GM23338 (cell line): ENCODE data around the gene WDR35. TPM values are rescaled to one million over a fixed set of nuclear protein-coding genes. Genes with fewer than 3 reads are reported as not detected.

Experiments
- ATAC-seq: fragments of 200-7000 bp; cut with Tn5 transposase; 3 replicates; pipeline ENCODE4 v1.9.1; 2020
- DNase-seq: peaks from one replicate; pipeline ENCODE4 v3.0.0-alpha.2; 2015; ENCODE audit warnings: low spot score
- H2AFZ ChIP-seq: fragments of 200-600 bp; sonication (generic); 2 replicates; pipeline ENCODE4 v1.8.0; 2016; ENCODE audit warnings: antibody characterized with exemption, mild to moderate bottlenecking, moderate library complexity
- H3F3A ChIP-seq: fragments of 200-600 bp; sonication (generic); replicated peaks from 2 replicates; pipeline ENCODE4 v1.8.0; 2017; ENCODE audit warnings: antibody characterized with exemption, mixed run types, low read depth
- H3K27ac ChIP-seq: fragments of 200-600 bp; sonication (generic); 2 replicates; pipeline ENCODE4 v1.6.1; 2016; ENCODE audit warnings: low read depth
- H3K27me3 ChIP-seq: fragments of 200-600 bp; sonication (generic); 2 replicates; pipeline ENCODE4 v1.8.0; 2016; ENCODE audit warnings: mild to moderate bottlenecking, mixed run types, moderate library complexity; ENCODE audit not compliant: insufficient read depth
- H3K36me3 ChIP-seq: fragments of 200-600 bp; sonication (generic); 2 replicates; pipeline ENCODE4 v1.8.0; 2016; ENCODE audit warnings: mild to moderate bottlenecking; ENCODE audit not compliant: insufficient read depth
- H3K4me1 ChIP-seq: fragments of 200-600 bp; sonication (generic); 2 replicates; pipeline ENCODE4 v1.8.0; 2016; ENCODE audit warnings: mild to moderate bottlenecking, moderate library complexity; ENCODE audit not compliant: insufficient read depth
- H3K4me2 ChIP-seq: fragments of 200-600 bp; sonication (generic); 2 replicates; pipeline ENCODE4 v1.7.1; 2017; ENCODE audit warnings: mixed run types
- H3K4me3 ChIP-seq: fragments of 200-600 bp; sonication (generic); 2 replicates; pipeline ENCODE4 v1.6.1; 2016; ENCODE audit warnings: mixed run types
- H3K79me2 ChIP-seq: fragments of 200-600 bp; sonication (generic); replicated peaks from 2 replicates; pipeline ENCODE4 v1.8.0; 2017; ENCODE audit warnings: mild to moderate bottlenecking; ENCODE audit not compliant: insufficient read depth
- H3K9me2 ChIP-seq: fragments of 200-600 bp; sonication (generic); 2 replicates; pipeline ENCODE4 v1.8.0; 2017; ENCODE audit not compliant: insufficient read depth
- H4K20me1 ChIP-seq: fragments of 200-600 bp; sonication (generic); replicated peaks from 2 replicates; pipeline ENCODE4 v1.8.0; 2017; ENCODE audit warnings: mild to moderate bottlenecking; ENCODE audit not compliant: insufficient read depth
- H3K27ac Mint-ChIP-seq: 2 replicates; pipeline ENCODE4 v1.8.0; 2020; ENCODE audit warnings: inconsistent platforms, mild to moderate bottlenecking, moderate library complexity, mixed read lengths
- H3K27me3 Mint-ChIP-seq: 3 replicates; pipeline ENCODE4 v1.8.0; 2022; ENCODE audit warnings: low read depth, mild to moderate bottlenecking, moderate library complexity, mixed read lengths, inconsistent platforms; ENCODE audit not compliant: insufficient read depth, poor library complexity
- H3K36me3 Mint-ChIP-seq: 3 replicates; pipeline ENCODE4 v1.8.0; 2021; ENCODE audit warnings: low read depth, mild to moderate bottlenecking, inconsistent platforms, moderate library complexity, mixed read lengths
- H3K4me1 Mint-ChIP-seq: 3 replicates; pipeline ENCODE4 v1.8.0; 2020; ENCODE audit warnings: mild to moderate bottlenecking, inconsistent platforms, mixed read lengths
- H3K4me3 Mint-ChIP-seq: 3 replicates; pipeline ENCODE4 v1.8.0; 2021; ENCODE audit warnings: moderate library complexity, mild to moderate bottlenecking, inconsistent platforms, mixed read lengths
- H3K9me3 Mint-ChIP-seq: 3 replicates; pipeline ENCODE4 v1.8.0; 2020; ENCODE audit warnings: moderate library complexity, mild to moderate bottlenecking, inconsistent platforms, mixed read lengths
- CREB1 ChIP-seq: fragments of 250-450 bp; sonication (Bioruptor Pico); IDR thresholded peaks from 2 replicates; pipeline ENCODE4 v1.5.0; 2020; ENCODE audit warnings: low read depth, mild to moderate bottlenecking, moderate library complexity
- CTCF ChIP-seq, 2 experiments: fragments of 200-600 bp in 1 of 2; sonication (generic) in 1 of 2; conservative IDR thresholded peaks; 2 replicates each; pipeline versions ENCODE4 v1.5.1 to v1.6.1; 2016 to 2017; ENCODE audit warnings: antibody characterized with exemption in 2 of 2, low read depth in 2 of 2, mild to moderate bottlenecking in 2 of 2, moderate library complexity in 1 of 2
- ETS1 ChIP-seq: IDR thresholded peaks from 2 replicates; pipeline ENCODE4 v1.6.1; 2016; ENCODE audit warnings: antibody characterized with exemption
- EZH2 ChIP-seq: fragments of 200-600 bp; sonication (generic); IDR thresholded peaks from one replicate; pipeline ENCODE4 v1.8.0; 2017; ENCODE audit warnings: antibody characterized with exemption, mild to moderate bottlenecking, low read depth; ENCODE audit not compliant: unreplicated experiment
- EZH2phosphoT487 ChIP-seq: fragments of 200-600 bp; sonication (generic); IDR thresholded peaks from one replicate; pipeline ENCODE4 v1.8.1; 2018; ENCODE audit warnings: antibody characterized with exemption; ENCODE audit not compliant: unreplicated experiment
- NANOG ChIP-seq: IDR thresholded peaks from 2 replicates; pipeline ENCODE4 v1.6.1; 2016; ENCODE audit warnings: antibody characterized with exemption, borderline replicate concordance
- POLR2AphosphoS5 ChIP-seq: IDR thresholded peaks from 2 replicates; pipeline ENCODE4 v1.6.1; 2016; ENCODE audit warnings: antibody characterized with exemption, low read depth
- REST ChIP-seq: IDR thresholded peaks from one replicate; pipeline ENCODE4 v1.6.1; 2018; ENCODE audit warnings: antibody characterized with exemption; ENCODE audit not compliant: unreplicated experiment
- STAT1 ChIP-seq: IDR thresholded peaks from one replicate; pipeline ENCODE4 v1.6.1; 2016; ENCODE audit warnings: antibody characterized with exemption; ENCODE audit not compliant: unreplicated experiment
- ZNF114 ChIP-seq: fragments of 250-450 bp; sonication (Bioruptor Pico); IDR thresholded peaks from 2 replicates; pipeline ENCODE4 v1.5.0; 2020; ENCODE audit warnings: mild to moderate bottlenecking, moderate library complexity
- ZNF331 ChIP-seq: fragments of 250-450 bp; sonication (Bioruptor Pico); IDR thresholded peaks from 2 replicates; pipeline ENCODE4 v1.5.0; 2020; ENCODE audit warnings: low read depth, mild to moderate bottlenecking, moderate library complexity
- ZNF462 ChIP-seq: fragments of 250-450 bp; sonication (Bioruptor Pico); IDR thresholded peaks from 2 replicates; pipeline ENCODE4 v1.5.0; 2020; ENCODE audit warnings: mild to moderate bottlenecking, moderate library complexity
- polyA plus RNA-seq: library from polyadenylated mRNA; unstranded; fragments of >200 nt; fragmentation: Nextera tagmentation; extraction: Ambion mirVana; gene quantifications from 2 replicates; pipeline ENCODE4 v1.2.1, GENCODE V29; 2016
- total RNA-seq: library from RNA; depleted of rRNA; stranded (reverse); fragments of >200 nt; shearing (Covaris generic); gene quantifications from 2 replicates; pipeline ENCODE4 v1.2.3, GENCODE V29; 2014

The WDR35 gene
- total and polyA plus RNA-seq, 2 experiments from 2014 or later, result 5.3 to 20.0 TPM

GRCh38 chr2:19947184-19947940 is 42.5 kb downstream of the WDR35 start:
- H3K36me3 Mint-ChIP-seq, result peaks cover 11% of the 10 kb centered on the region; the same call in 1 of the 3 replicates
- H3K79me2 ChIP-seq, result no peaks in the 10 kb centered on the region
- H3K9me3 Mint-ChIP-seq, result no peaks in the 10 kb centered on the region
- H3K27ac ChIP-seq, result no peak overlapping the region
- TF ChIP-seq ETS1 (no peak), CREB1 (no peak), REST (no peak), ZNF462 (CRISPR knock-in tag) (no peak), CTCF (conservative IDR thresholded peaks at IDR 0.05; ENCODE audit: low read depth in 2 of 2) (no peak), POLR2AphosphoS5 (no peak), EZH2 (no peak), ZNF331 (no peak), STAT1 (no peak), ZNF114 (CRISPR knock-in tag) (no peak), NANOG (no peak), EZH2phosphoT487 (no peak)
- H3K4me1 ChIP-seq, result peaks cover 28% of the 10 kb centered on the region
- ATAC-seq, result no peak
- no peak overlapping the region for H2AFZ ChIP-seq
- H3K4me3 Mint-ChIP-seq, result no peak overlapping the region
- no peak for DNase-seq
- H3K4me3 ChIP-seq, result no peak overlapping the region
- H3K36me3 ChIP-seq, result no peaks in the 10 kb centered on the region
- H3K4me2 ChIP-seq, result no peak overlapping the region
- no peaks in the 10 kb centered on the region for H3K27me3 Mint-ChIP-seq
- no peaks in the 10 kb centered on the region for H4K20me1 ChIP-seq
- H3K9me2 ChIP-seq, result no peaks in the 10 kb centered on the region
- H3K4me1 Mint-ChIP-seq, result peaks cover 27% of the 10 kb centered on the region
- no peak overlapping the region for H3K27ac Mint-ChIP-seq
- H3F3A ChIP-seq, result no peaks in the 10 kb centered on the region
- H3K27me3 ChIP-seq, result no peaks in the 10 kb centered on the region
